Measurements from ENCODE around the gene OR1I1. TPM values are rescaled to one million over a fixed set of nuclear protein-coding genes. Genes with fewer than 3 reads are reported as not detected.

OR1I1 gene
- total RNA-seq, 2 experiments from 2014 or later, result not detected

GRCh38 chr19:15125232-15126067 is 43.4 kb downstream of the OR1I1 start:
- peak overlapping the region; percentile 95 for H3K27ac Mint-ChIP-seq
- peaks cover 39% of the 10 kb centered on the region for H3K4me1 Mint-ChIP-seq
- peaks cover 20% of the 10 kb centered on the region for H3K36me3 Mint-ChIP-seq (ENCODE audit: low read depth)
- H3K4me3 Mint-ChIP-seq, result peak overlapping the region; percentile 82
- no peaks in the 10 kb centered on the region for H3K9me3 Mint-ChIP-seq
- DNase-seq, result peak; percentile 98
- ChIA-PET CTCF (interaction anchor here (0.9 to 1.5 kb wide), 4 partner anchors 14 to 29 kb away, joined by 3 to 6 read pairs (median 4); no protein-coding TSS in a partner anchor), POLR2A (no interaction called here)
- no peaks in the 10 kb centered on the region for H3K27me3 Mint-ChIP-seq

GRCh38 chr19:15126131-15126910 is 44.3 kb downstream of the OR1I1 start:
- POLR2A ChIA-PET, result no interaction called here
- Mint-ChIP-seq H3K36me3 (ENCODE audit: low read depth) (peaks cover 12% of the 10 kb centered on the region), H3K4me3 (no peak overlapping the region), H3K27ac (no peak overlapping the region), H3K27me3 (no peaks in the 10 kb centered on the region), H3K9me3 (no peaks in the 10 kb centered on the region), H3K4me1 (peaks cover 40% of the 10 kb centered on the region)
- DNase-seq, result no peak
- CTCF ChIA-PET, result interaction anchor here (0.5 to 1.5 kb wide), 6 partner anchors 15 to 1588 kb away, joined by 3 to 6 read pairs (median 4); partner anchors contain the start of gene AKAP8L

- H3K27ac Mint-ChIP-seq, result no peak overlapping the region
- DNase-seq, result no peak
- peaks cover 40% of the 10 kb centered on the region for H3K4me1 Mint-ChIP-seq
- peaks cover under 1% of the 10 kb centered on the region for H3K36me3 Mint-ChIP-seq (ENCODE audit: low read depth)
- H3K4me3 Mint-ChIP-seq, result no peak overlapping the region
- CTCF ChIA-PET, result interaction anchor here (0.7 kb wide), 1 partner anchor 404 kb away, joined by 4 read pairs; no protein-coding TSS in a partner anchor
- no peaks in the 10 kb centered on the region for H3K9me3 Mint-ChIP-seq
- no peaks in the 10 kb centered on the region for H3K27me3 Mint-ChIP-seq
- POLR2A ChIA-PET, result no interaction called here
Observed at GRCh38 chr19:15128162-15128770, 46.3 kb downstream of the OR1I1 start.

- Mint-ChIP-seq H3K27me3 (no peaks in the 10 kb centered on the region), H3K4me3 (no peak overlapping the region), H3K4me1 (peaks cover 30% of the 10 kb centered on the region), H3K36me3 (ENCODE audit: low read depth) (no peaks in the 10 kb centered on the region), H3K9me3 (no peaks in the 10 kb centered on the region), H3K27ac (peak overlapping the region; percentile 93)
- ChIA-PET CTCF (interaction anchor here (0.9 kb wide), 1 partner anchor 35 kb away, joined by 3 read pairs; no protein-coding TSS in a partner anchor), POLR2A (no interaction called here)
- peak; percentile 53 for DNase-seq
Observed at GRCh38 chr19:15129856-15130585, 48.0 kb downstream of the OR1I1 start.

- POLR2A ChIA-PET, result no interaction called here
- Mint-ChIP-seq H3K4me3 (no peak overlapping the region), H3K9me3 (peaks cover 14% of the 10 kb centered on the region), H3K4me1 (no peaks in the 10 kb centered on the region), H3K27ac (no peak overlapping the region), H3K27me3 (no peaks in the 10 kb centered on the region), H3K36me3 (ENCODE audit: low read depth) (peaks cover 3% of the 10 kb centered on the region)
- no peak for DNase-seq
- CTCF ChIA-PET, result no interaction called here
Observed at GRCh38 chr19:15136234-15136954, 54.4 kb downstream of the OR1I1 start.

GRCh38 chr19:15137777-15138176 is 55.8 kb downstream of the OR1I1 start:
- Mint-ChIP-seq H3K36me3 (ENCODE audit: low read depth) (peaks cover 3% of the 10 kb centered on the region), H3K27me3 (no peaks in the 10 kb centered on the region), H3K9me3 (peaks cover 14% of the 10 kb centered on the region), H3K27ac (no peak overlapping the region), H3K4me3 (no peak overlapping the region), H3K4me1 (no peaks in the 10 kb centered on the region)
- DNase-seq, result no peak
- CTCF ChIA-PET, result interaction anchor here (0.6 kb wide), 2 partner anchors 11 to 35 kb away, joined by 3 read pairs; no protein-coding TSS in a partner anchor
- POLR2A ChIA-PET, result no interaction called here

- Mint-ChIP-seq H3K27me3 (no peaks in the 10 kb centered on the region), H3K9me3 (peaks cover 14% of the 10 kb centered on the region), H3K36me3 (ENCODE audit: low read depth) (peaks cover 3% of the 10 kb centered on the region), H3K27ac (no peak overlapping the region), H3K4me3 (no peak overlapping the region), H3K4me1 (no peaks in the 10 kb centered on the region)
- DNase-seq, result no peak
- ChIA-PET CTCF (no interaction called here), POLR2A (no interaction called here)
Observed at GRCh38 chr19:15138427-15138826, 56.4 kb downstream of the OR1I1 start.

- Mint-ChIP-seq H3K27me3 (no peaks in the 10 kb centered on the region), H3K27ac (no peak overlapping the region), H3K9me3 (peaks cover 14% of the 10 kb centered on the region), H3K4me3 (no peak overlapping the region), H3K4me1 (no peaks in the 10 kb centered on the region), H3K36me3 (ENCODE audit: low read depth) (peaks cover 3% of the 10 kb centered on the region)
- POLR2A ChIA-PET, result no interaction called here
- CTCF ChIA-PET, result no interaction called here
- no peak for DNase-seq
Observed at GRCh38 chr19:15141143-15141542, 59.1 kb downstream of the OR1I1 start.

- H3K27ac Mint-ChIP-seq, result no peak overlapping the region
- CTCF ChIA-PET, result no interaction called here
- no peak overlapping the region for H3K4me3 Mint-ChIP-seq
- no peaks in the 10 kb centered on the region for H3K27me3 Mint-ChIP-seq
- H3K36me3 Mint-ChIP-seq (ENCODE audit: low read depth), result peaks cover 3% of the 10 kb centered on the region
- H3K9me3 Mint-ChIP-seq, result peaks cover 14% of the 10 kb centered on the region
- DNase-seq, result no peak
- POLR2A ChIA-PET, result no interaction called here
- peaks cover under 1% of the 10 kb centered on the region for H3K4me1 Mint-ChIP-seq
Observed at GRCh38 chr19:15142313-15142712, 60.3 kb downstream of the OR1I1 start.

Other genes with a start within 250 kb of the OR1I1 start
- gene OR7A5, start 247.0 kb upstream of the OR1I1 start, total RNA-seq, result not detected
- gene OR7C1, start 247.0 kb upstream of the OR1I1 start, total RNA-seq, result not detected
- not detected for gene OR7A10, start 233.3 kb upstream of the OR1I1 start, total RNA-seq
- gene OR7A17, start 196.1 kb upstream of the OR1I1 start, total RNA-seq, result not detected
- not detected for gene OR7C2, start 140.7 kb upstream of the OR1I1 start, total RNA-seq
- gene SLC1A6, start 102.3 kb upstream of the OR1I1 start, total RNA-seq, result not detected
- gene CASP14, start 32.7 kb upstream of the OR1I1 start, total RNA-seq, result not detected
- gene SYDE1, start 25.2 kb downstream of the OR1I1 start, total RNA-seq, result under 1 TPM; 0.15 to 0.29 TPM
- gene NOTCH3, start 118.8 kb downstream of the OR1I1 start, total RNA-seq, result not detected
- under 1 TPM; 0.32 to 0.42 TPM for gene EPHX3, start 150.2 kb downstream of the OR1I1 start, total RNA-seq